ENCODE results near the gene RPLP2. TPM values are rescaled to one million over a fixed set of nuclear protein-coding genes. Genes with fewer than 3 reads are reported as not detected.

RPLP2 gene
- total RNA-seq, 3 donors from 2014 or later (not counting 1 experiment from before 2014, with no cell fraction given), result 1,482 to 1,846 (median 1,534) TPM

DNA sequence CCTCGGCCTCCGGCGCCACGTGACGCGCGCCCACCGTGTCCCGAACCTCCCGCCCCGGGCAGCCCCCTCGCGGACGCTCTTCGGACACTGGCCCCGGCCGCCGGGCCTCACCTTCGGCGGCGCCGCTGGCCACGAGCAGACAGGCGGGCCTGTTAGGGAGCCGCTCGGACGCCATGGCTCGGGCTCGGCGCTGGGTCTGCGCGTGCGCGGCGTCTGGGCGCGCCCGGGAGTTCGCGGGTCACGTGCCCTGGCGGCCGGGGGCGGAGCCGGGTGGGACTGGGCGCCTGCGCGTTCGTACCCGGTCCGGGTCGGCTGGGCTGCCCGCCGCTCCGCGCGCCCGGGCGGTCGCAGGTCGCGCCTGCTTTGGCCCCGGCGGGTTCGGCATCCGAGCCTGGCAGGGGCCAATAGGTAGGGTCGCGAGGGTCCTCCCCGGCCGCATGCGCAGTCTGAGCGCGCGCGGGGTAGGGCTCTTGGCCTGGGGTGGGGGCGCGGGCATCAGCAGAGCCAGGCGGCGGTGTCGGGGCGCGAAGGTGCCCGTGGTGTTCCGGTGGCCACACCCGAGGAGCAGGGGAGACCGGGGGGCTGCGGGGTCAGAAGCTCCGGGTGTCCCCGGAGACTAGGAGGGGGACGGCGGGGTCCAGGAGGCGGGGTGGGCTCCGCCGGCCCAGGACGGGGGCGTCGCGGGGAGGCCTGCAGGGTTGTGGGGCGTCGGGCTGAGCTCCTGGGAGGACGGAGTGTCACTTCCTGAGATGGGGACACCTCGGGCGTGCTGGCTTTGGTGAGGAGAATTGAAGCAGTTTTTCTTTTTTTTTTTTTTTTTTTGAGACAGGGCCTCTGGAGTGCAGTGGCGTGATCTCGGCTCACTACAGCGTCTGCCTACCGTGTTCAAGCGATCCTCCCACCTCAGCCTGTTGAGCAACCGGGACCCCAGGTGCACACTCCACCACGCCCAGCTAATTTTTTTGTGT lies 32.2 kb upstream of the RPLP2 start, which contains the start of gene GATD1:
TSS of gene GATD1 (minus strand) at position 200 of the 968 bp plus-strand sequence. CDS start at position 175, 25 bp downstream.
- H3K27me3 ChIP-seq (ENCODE audit: control insufficient read depth, insufficient read depth, low read length), result no peaks in the 10 kb centered on the region

GRCh38 chr11:778976-779954 lies 30.5 kb upstream of the RPLP2 start:
- 94% methylated on average over 23 of the region's 23 CpGs for WGBS (ENCODE audit: insufficient coverage)
- intact Hi-C loops (cut with micrococcal nuclease), result no loop called here
- Mint-ChIP-seq H3K4me3 (peak overlapping the region; percentile 2), H3K36me3 (no peaks in the 10 kb centered on the region), H3K4me1 (peaks cover 0 to 13% of the 10 kb centered on the region in 2 donors), H3K27me3 (ENCODE audit: low read depth in 2 of 2) (no peaks in the 10 kb centered on the region), H3K27ac (no peak overlapping the region), H3K9me3 (no peaks in the 10 kb centered on the region)
- peaks cover 3% of the 10 kb centered on the region for H3K36me3 ChIP-seq (ENCODE audit: control insufficient read depth, insufficient read depth, low read length)
- H3K4me3 ChIP-seq (ENCODE audit: low read length), result no peak overlapping the region
- DNase-seq (no peak), ATAC-seq (no peak)
- H3K4me1 ChIP-seq (ENCODE audit: control insufficient read depth, insufficient read depth, low read length), result peaks cover 34% of the 10 kb centered on the region
- no peaks in the 10 kb centered on the region for H3K27me3 ChIP-seq (ENCODE audit: control insufficient read depth, insufficient read depth, low read length)
- H3K27ac ChIP-seq (ENCODE audit: low read length), result no peak overlapping the region
- H3K9me3 ChIP-seq (ENCODE audit: control insufficient read depth, insufficient read depth, low read length), result no peaks in the 10 kb centered on the region
- TF ChIP-seq, protein P1, sequence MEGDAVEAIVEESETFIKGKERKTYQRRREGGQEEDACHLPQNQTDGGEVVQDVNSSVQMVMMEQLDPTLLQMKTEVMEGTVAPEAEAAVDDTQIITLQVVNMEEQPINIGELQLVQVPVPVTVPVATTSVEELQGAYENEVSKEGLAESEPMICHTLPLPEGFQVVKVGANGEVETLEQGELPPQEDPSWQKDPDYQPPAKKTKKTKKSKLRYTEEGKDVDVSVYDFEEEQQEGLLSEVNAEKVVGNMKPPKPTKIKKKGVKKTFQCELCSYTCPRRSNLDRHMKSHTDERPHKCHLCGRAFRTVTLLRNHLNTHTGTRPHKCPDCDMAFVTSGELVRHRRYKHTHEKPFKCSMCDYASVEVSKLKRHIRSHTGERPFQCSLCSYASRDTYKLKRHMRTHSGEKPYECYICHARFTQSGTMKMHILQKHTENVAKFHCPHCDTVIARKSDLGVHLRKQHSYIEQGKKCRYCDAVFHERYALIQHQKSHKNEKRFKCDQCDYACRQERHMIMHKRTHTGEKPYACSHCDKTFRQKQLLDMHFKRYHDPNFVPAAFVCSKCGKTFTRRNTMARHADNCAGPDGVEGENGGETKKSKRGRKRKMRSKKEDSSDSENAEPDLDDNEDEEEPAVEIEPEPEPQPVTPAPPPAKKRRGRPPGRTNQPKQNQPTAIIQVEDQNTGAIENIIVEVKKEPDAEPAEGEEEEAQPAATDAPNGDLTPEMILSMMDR (IDR thresholded peaks at IDR 0.05), result no peak

More for the DNA sequence above, 32.2 kb upstream of the RPLP2 start, which contains the start of gene GATD1:
- Mint-ChIP-seq H3K27ac (peak within 1 kb of the TSS; percentile 31 to 75), H3K4me3 (peak within 1 kb of the TSS; percentile 83), H3K27me3 (ENCODE audit: low read depth in 2 of 2) (no peaks in the 10 kb centered on the region), H3K4me1 (peaks cover 0 to 13% of the 10 kb centered on the region in 2 donors), H3K36me3 (no peaks in the 10 kb centered on the region), H3K9me3 (no peaks in the 10 kb centered on the region)
- H3K36me3 ChIP-seq (ENCODE audit: control insufficient read depth, insufficient read depth, low read length), result peaks cover 3% of the 10 kb centered on the region
- intact Hi-C loops (cut with micrococcal nuclease), result loop anchor here (1.0 kb wide), 1 partner anchor 19 kb away; no protein-coding TSS in a partner anchor
- TF ChIP-seq, protein P1 (IDR thresholded peaks at IDR 0.05), result no peak
- peak within 1 kb of the TSS; percentile 56 for H3K4me3 ChIP-seq (ENCODE audit: low read length)
- peak within 1 kb of the TSS; percentile 17 for H3K27ac ChIP-seq (ENCODE audit: low read length)
- WGBS (ENCODE audit: insufficient coverage), result under 1% methylated on average over 110 of the region's 110 CpGs
- peaks cover 34% of the 10 kb centered on the region for H3K4me1 ChIP-seq (ENCODE audit: control insufficient read depth, insufficient read depth, low read length)
- ATAC-seq (peak; percentile 90 to 93 (median 92)), DNase-seq (peak; percentile 96)
- H3K9me3 ChIP-seq (ENCODE audit: control insufficient read depth, insufficient read depth, low read length), result no peaks in the 10 kb centered on the region

DNA sequence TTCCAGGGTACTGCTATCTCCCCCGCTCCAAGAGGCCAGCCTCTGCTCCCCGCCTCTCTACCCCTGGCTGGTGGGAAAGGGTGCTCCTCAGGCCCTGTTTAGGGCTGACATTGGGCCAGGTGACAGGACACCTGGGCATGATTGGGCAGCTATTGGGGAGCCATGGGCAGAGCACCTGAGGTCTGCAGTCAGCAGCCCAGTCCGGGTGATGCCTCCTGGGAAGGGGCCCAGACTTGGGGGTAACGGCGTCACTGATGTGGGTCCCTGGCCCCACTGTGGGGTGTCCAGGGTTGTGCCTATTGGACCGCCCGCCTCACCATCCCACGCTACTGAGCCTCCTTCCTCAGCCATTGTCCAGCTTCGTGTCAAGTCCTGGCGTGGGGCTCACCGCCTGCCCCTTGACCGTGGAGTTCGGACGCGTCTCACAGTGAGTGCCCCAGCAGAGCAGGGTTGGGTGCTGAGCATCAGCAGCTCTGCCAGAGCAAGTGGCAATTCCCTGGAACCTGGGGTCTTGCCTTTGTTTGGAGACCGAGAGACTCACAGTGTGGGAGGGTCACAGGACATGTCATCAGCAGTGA lies 29.7 kb upstream of the RPLP2 start:
- Mint-ChIP-seq H3K9me3 (no peaks in the 10 kb centered on the region), H3K36me3 (no peaks in the 10 kb centered on the region), H3K27me3 (ENCODE audit: low read depth in 2 of 2) (no peaks in the 10 kb centered on the region), H3K4me3 (no peak overlapping the region), H3K4me1 (peaks cover 0 to 13% of the 10 kb centered on the region in 2 donors), H3K27ac (no peak overlapping the region)
- no peaks in the 10 kb centered on the region for H3K27me3 ChIP-seq (ENCODE audit: control insufficient read depth, insufficient read depth, low read length)
- peaks cover 33% of the 10 kb centered on the region for H3K4me1 ChIP-seq (ENCODE audit: control insufficient read depth, insufficient read depth, low read length)
- H3K9me3 ChIP-seq (ENCODE audit: control insufficient read depth, insufficient read depth, low read length), result no peaks in the 10 kb centered on the region
- peaks cover 3% of the 10 kb centered on the region for H3K36me3 ChIP-seq (ENCODE audit: control insufficient read depth, insufficient read depth, low read length)
- TF ChIP-seq, protein P1 (IDR thresholded peaks at IDR 0.05), result no peak
- no peak overlapping the region for H3K4me3 ChIP-seq (ENCODE audit: low read length)
- intact Hi-C loops (cut with micrococcal nuclease), result no loop called here
- ATAC-seq (no peak), DNase-seq (no peak)
- no peak overlapping the region for H3K27ac ChIP-seq (ENCODE audit: low read length)
- 98% methylated on average over 16 of the region's 16 CpGs for WGBS (ENCODE audit: insufficient coverage)
